HEK293 (cell line): ENCODE measurements around the gene DCAF5.

Experiments used
- CTCF ChIA-PET: fragments of 350-600 bp; formaldehyde crosslinking; extraction: SDS; loops from one replicate; lab custom pipeline; 2021; ENCODE audit warnings: antibody characterized with exemption; lab: Yijun Ruan, JAX
- POLR2A ChIA-PET: fragments of 300-600 bp; formaldehyde crosslinking; extraction: SDS; loops from one replicate; lab custom pipeline; 2020; ENCODE audit warnings: antibody characterized with exemption, inconsistent platforms; lab: Yijun Ruan, JAX
- H3K27ac ChIP-seq: fragments of 200-500 bp; sonication (Bioruptor generic); 2 replicates; pipeline ENCODE4 v1.5.1; 2014; ENCODE audit warnings: low read depth, low read length, control low read depth, inconsistent platforms; ENCODE audit errors: extremely low read depth
- H3K36me3 ChIP-seq, 2 experiments: fragments of 200-500 bp in 1 of 2; sonication (Bioruptor generic) in 1 of 2; 1 replicate in 1 of 2; 2 replicates in 1 of 2; pipeline ENCODE4 v1.5.1; 2014 to 2017; ENCODE audit warnings: inconsistent platforms in 2 of 2, low read length in 2 of 2; ENCODE audit not compliant: control insufficient read depth in 2 of 2, insufficient read depth in 1 of 2
- H3K4me1 ChIP-seq: fragments of 200-500 bp; sonication (Bioruptor generic); 2 replicates; pipeline ENCODE4 v1.5.1; 2014; ENCODE audit warnings: mild to moderate bottlenecking, low read length, inconsistent platforms; ENCODE audit not compliant: control insufficient read depth, insufficient read depth
- H3K4me3 ChIP-seq: 2 replicates; pipeline ENCODE4 v1.5.1; 2011; ENCODE audit warnings: low read depth, mild to moderate bottlenecking, control low read depth, low read length, moderate library complexity
- H3K9me3 ChIP-seq: fragments of 200-500 bp; sonication (Bioruptor generic); 2 replicates; pipeline ENCODE4 v1.5.1; 2014; ENCODE audit warnings: low read depth, low read length, inconsistent platforms; ENCODE audit not compliant: control insufficient read depth, insufficient read depth
- KLF7 ChIP-seq: fragments of 450-650 bp; formaldehyde crosslinking; IDR thresholded peaks from 2 replicates; pipeline ENCODE4 v1.5.1; 2016; ENCODE audit warnings: missing biosample characterization, missing genetic modification characterization, borderline replicate concordance
- ZNF138 ChIP-seq: fragments of 450-650 bp; formaldehyde crosslinking; IDR thresholded peaks from 2 replicates; pipeline ENCODE4 v1.5.1; 2016; ENCODE audit warnings: missing biosample characterization, missing genetic modification characterization, borderline replicate concordance
- ZNF404 ChIP-seq: fragments of 450-650 bp; formaldehyde crosslinking; IDR thresholded peaks from 2 replicates; pipeline ENCODE4 v1.5.1; 2017; ENCODE audit warnings: missing biosample characterization, missing genetic modification characterization
- ZNF555 ChIP-seq: fragments of 450-650 bp; formaldehyde crosslinking; conservative IDR thresholded peaks from 2 replicates; pipeline ENCODE4 v1.5.1; 2017; ENCODE audit warnings: missing biosample characterization, mild to moderate bottlenecking, missing genetic modification characterization, inconsistent platforms
- ZNF560 ChIP-seq: fragments of 450-650 bp; formaldehyde crosslinking; IDR thresholded peaks from 2 replicates; pipeline ENCODE4 v1.5.1; 2017; ENCODE audit warnings: missing biosample characterization, missing genetic modification characterization, borderline replicate concordance
- ZNF571 ChIP-seq: fragments of 450-650 bp; formaldehyde crosslinking; IDR thresholded peaks from 2 replicates; pipeline ENCODE4 v1.5.0; 2017; ENCODE audit warnings: missing biosample characterization, missing genetic modification characterization
- ZNF843 ChIP-seq: fragments of 450-650 bp; formaldehyde crosslinking; IDR thresholded peaks from 2 replicates; pipeline ENCODE4 v1.5.1; 2016; ENCODE audit warnings: missing biosample characterization, missing genetic modification characterization
- TF ChIP-seq, protein P1 (sequence below): fragments of 450-650 bp; formaldehyde crosslinking; IDR thresholded peaks from 2 replicates; pipeline ENCODE4 v1.5.1; 2016; ENCODE audit warnings: missing biosample characterization, missing genetic modification characterization
- TF ChIP-seq, protein P2 (sequence below): fragments of 450-650 bp; IDR thresholded peaks from 2 replicates; pipeline ENCODE4 v1.5.1; 2018; ENCODE audit warnings: missing biosample characterization, mild to moderate bottlenecking, missing genetic modification characterization
- TF ChIP-seq, protein P3 (sequence below): fragments of 450-650 bp; formaldehyde crosslinking; conservative IDR thresholded peaks from 2 replicates; pipeline ENCODE4 v1.5.1; 2016; ENCODE audit warnings: low read depth, missing biosample characterization, missing genetic modification characterization
- TF ChIP-seq, protein P4 (sequence below): fragments of 450-650 bp; formaldehyde crosslinking; IDR thresholded peaks from 2 replicates; pipeline ENCODE4 v1.5.1; 2017; ENCODE audit warnings: missing biosample characterization, missing genetic modification characterization
- TF ChIP-seq, protein P5 (sequence below): fragments of 450-650 bp; formaldehyde crosslinking; IDR thresholded peaks from 2 replicates; pipeline ENCODE4 v1.5.1; 2016; ENCODE audit warnings: missing biosample characterization, missing genetic modification characterization

DCAF5 gene

DNA sequence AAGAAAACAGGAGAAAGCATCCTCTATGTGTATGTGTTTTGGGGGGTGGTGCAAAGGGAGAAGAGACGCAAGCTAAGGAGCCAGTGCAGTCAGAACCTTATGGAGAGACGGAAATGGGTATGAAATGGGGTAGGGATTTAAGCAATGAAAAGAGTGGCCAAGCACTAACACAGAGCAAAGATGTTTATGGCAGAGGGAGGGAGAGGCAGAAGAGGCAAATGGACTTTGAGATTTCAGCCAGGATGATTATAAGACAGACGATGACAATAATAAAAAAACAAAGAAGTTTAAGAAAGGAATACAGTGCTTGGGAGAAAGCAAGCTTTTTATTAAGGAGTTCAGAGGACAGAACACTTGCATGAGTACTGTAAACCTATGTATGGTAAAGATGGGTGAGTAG, 44.6 kb downstream of the DCAF5 start:
- TF ChIP-seq, protein P1, sequence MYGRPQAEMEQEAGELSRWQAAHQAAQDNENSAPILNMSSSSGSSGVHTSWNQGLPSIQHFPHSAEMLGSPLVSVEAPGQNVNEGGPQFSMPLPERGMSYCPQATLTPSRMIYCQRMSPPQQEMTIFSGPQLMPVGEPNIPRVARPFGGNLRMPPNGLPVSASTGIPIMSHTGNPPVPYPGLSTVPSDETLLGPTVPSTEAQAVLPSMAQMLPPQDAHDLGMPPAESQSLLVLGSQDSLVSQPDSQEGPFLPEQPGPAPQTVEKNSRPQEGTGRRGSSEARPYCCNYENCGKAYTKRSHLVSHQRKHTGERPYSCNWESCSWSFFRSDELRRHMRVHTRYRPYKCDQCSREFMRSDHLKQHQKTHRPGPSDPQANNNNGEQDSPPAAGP = no peak
- TF ChIP-seq, protein P2, sequence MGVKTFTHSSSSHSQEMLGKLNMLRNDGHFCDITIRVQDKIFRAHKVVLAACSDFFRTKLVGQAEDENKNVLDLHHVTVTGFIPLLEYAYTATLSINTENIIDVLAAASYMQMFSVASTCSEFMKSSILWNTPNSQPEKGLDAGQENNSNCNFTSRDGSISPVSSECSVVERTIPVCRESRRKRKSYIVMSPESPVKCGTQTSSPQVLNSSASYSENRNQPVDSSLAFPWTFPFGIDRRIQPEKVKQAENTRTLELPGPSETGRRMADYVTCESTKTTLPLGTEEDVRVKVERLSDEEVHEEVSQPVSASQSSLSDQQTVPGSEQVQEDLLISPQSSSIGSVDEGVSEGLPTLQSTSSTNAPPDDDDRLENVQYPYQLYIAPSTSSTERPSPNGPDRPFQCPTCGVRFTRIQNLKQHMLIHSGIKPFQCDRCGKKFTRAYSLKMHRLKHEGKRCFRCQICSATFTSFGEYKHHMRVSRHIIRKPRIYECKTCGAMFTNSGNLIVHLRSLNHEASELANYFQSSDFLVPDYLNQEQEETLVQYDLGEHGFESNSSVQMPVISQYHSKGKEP (tag by site-specific recombination) = no peak
- TF ChIP-seq ZNF555 (tag by site-specific recombination) = no peak
- TF ChIP-seq, protein P3, sequence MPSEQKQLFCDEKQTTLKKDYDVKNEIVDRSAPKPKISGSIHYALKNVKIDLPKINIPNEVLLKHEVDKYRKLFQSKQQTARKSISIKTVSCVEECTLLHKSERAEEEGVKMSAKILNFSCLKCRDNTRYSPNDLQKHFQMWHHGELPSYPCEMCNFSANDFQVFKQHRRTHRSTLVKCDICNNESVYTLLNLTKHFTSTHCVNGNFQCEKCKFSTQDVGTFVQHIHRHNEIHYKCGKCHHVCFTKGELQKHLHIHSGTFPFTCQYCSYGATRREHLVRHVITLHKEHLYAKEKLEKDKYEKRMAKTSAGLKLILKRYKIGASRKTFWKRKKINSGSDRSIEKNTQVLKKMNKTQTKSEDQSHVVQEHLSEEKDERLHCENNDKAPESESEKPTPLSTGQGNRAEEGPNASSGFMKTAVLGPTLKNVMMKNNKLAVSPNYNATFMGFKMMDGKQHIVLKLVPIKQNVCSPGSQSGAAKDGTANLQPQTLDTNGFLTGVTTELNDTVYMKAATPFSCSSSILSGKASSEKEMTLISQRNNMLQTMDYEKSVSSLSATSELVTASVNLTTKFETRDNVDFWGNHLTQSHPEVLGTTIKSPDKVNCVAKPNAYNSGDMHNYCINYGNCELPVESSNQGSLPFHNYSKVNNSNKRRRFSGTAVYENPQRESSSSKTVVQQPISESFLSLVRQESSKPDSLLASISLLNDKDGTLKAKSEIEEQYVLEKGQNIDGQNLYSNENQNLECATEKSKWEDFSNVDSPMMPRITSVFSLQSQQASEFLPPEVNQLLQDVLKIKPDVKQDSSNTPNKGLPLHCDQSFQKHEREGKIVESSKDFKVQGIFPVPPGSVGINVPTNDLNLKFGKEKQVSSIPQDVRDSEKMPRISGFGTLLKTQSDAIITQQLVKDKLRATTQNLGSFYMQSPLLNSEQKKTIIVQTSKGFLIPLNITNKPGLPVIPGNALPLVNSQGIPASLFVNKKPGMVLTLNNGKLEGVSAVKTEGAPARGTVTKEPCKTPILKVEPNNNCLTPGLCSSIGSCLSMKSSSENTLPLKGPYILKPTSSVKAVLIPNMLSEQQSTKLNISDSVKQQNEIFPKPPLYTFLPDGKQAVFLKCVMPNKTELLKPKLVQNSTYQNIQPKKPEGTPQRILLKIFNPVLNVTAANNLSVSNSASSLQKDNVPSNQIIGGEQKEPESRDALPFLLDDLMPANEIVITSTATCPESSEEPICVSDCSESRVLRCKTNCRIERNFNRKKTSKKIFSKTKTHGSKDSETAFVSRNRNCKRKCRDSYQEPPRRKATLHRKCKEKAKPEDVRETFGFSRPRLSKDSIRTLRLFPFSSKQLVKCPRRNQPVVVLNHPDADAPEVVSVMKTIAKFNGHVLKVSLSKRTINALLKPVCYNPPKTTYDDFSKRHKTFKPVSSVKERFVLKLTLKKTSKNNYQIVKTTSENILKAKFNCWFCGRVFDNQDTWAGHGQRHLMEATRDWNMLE = no peak
- TF ChIP-seq, protein P4, sequence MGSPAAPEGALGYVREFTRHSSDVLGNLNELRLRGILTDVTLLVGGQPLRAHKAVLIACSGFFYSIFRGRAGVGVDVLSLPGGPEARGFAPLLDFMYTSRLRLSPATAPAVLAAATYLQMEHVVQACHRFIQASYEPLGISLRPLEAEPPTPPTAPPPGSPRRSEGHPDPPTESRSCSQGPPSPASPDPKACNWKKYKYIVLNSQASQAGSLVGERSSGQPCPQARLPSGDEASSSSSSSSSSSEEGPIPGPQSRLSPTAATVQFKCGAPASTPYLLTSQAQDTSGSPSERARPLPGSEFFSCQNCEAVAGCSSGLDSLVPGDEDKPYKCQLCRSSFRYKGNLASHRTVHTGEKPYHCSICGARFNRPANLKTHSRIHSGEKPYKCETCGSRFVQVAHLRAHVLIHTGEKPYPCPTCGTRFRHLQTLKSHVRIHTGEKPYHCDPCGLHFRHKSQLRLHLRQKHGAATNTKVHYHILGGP = no peak
- TF ChIP-seq, protein P5, sequence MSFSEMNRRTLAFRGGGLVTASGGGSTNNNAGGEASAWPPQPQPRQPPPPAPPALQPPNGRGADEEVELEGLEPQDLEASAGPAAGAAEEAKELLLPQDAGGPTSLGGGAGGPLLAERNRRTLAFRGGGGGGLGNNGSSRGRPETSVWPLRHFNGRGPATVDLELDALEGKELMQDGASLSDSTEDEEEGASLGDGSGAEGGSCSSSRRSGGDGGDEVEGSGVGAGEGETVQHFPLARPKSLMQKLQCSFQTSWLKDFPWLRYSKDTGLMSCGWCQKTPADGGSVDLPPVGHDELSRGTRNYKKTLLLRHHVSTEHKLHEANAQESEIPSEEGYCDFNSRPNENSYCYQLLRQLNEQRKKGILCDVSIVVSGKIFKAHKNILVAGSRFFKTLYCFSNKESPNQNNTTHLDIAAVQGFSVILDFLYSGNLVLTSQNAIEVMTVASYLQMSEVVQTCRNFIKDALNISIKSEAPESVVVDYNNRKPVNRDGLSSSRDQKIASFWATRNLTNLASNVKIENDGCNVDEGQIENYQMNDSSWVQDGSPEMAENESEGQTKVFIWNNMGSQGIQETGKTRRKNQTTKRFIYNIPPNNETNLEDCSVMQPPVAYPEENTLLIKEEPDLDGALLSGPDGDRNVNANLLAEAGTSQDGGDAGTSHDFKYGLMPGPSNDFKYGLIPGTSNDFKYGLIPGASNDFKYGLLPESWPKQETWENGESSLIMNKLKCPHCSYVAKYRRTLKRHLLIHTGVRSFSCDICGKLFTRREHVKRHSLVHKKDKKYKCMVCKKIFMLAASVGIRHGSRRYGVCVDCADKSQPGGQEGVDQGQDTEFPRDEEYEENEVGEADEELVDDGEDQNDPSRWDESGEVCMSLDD (tag by site-specific recombination) = no peak
- no peak for TF ChIP-seq ZNF571 (tag by site-specific recombination)
- no peak for TF ChIP-seq ZNF404 (tag by site-specific recombination)
- TF ChIP-seq ZNF843 = no peak
- TF ChIP-seq KLF7 (tag by site-specific recombination) = no peak
- TF ChIP-seq ZNF138 (tag by site-specific recombination) = no peak
- TF ChIP-seq ZNF560 (tag by site-specific recombination) = no peak
- TF ChIP-seq, all 188 proteins: peak for 0
- H3K4me3 ChIP-seq = no peak overlapping the region
- peaks cover 5% of the 10 kb centered on the region; the same call in 1 of the 2 replicates for H3K4me1 ChIP-seq
- ChIA-PET POLR2A (no interaction called here), CTCF (interaction anchor here (0.6 to 4.9 kb wide), 17 partner anchors 9 to 1274 kb away, joined by 3 to 98 read pairs (median 6); no protein-coding TSS in a partner anchor)
- no peak overlapping the region for H3K27ac ChIP-seq
- peaks cover 22 to 38% of the 10 kb centered on the region in 2 experiments for H3K36me3 ChIP-seq
- no peaks in the 10 kb centered on the region for H3K9me3 ChIP-seq
